ENCODE measurements around the gene EPYC. TPM values are rescaled to one million over a fixed set of nuclear protein-coding genes. Genes with fewer than 3 reads are reported as not detected.

EPYC gene
- total RNA-seq, 1 experiment from 2014 or later: not detected

DNA sequence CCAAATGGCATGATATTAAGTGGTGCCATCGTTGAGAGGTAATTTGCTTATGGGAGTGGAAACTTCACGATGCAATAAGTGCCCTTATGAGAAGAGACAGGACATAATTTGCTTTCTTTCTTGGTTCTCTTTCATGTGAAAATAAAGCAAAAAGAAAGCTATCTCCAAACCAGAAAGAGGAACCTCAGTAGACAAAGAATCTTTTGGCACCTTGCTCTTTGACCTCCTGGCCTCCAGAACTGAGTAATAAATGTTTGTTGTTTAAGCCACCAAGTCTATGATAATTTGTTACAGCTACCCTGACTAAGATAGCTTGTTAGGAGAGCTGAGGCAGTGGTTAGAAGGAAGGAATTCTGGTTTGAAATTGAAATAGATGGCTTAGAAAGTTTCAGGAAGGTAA lies 89.4 kb downstream of the EPYC start:
- no TSS peak for BruUV-seq (replicated peaks)
- Mint-ChIP-seq H3K36me3 (ENCODE audit: insufficient read depth, unreplicated experiment) (no peaks in the 10 kb centered on the region), H3K4me1 (ENCODE audit: insufficient read depth, unreplicated experiment) (no peaks in the 10 kb centered on the region), H3K27me3 (ENCODE audit: insufficient read depth, unreplicated experiment) (no peaks in the 10 kb centered on the region), H3K9me3 (ENCODE audit: unreplicated experiment) (no peaks in the 10 kb centered on the region), H3K27ac (ENCODE audit: low read depth, unreplicated experiment) (no peak overlapping the region), H3K4me3 (ENCODE audit: unreplicated experiment) (no peak overlapping the region)
- POLR2A ChIA-PET: no interaction called here
- TF ChIP-seq, protein P1, sequence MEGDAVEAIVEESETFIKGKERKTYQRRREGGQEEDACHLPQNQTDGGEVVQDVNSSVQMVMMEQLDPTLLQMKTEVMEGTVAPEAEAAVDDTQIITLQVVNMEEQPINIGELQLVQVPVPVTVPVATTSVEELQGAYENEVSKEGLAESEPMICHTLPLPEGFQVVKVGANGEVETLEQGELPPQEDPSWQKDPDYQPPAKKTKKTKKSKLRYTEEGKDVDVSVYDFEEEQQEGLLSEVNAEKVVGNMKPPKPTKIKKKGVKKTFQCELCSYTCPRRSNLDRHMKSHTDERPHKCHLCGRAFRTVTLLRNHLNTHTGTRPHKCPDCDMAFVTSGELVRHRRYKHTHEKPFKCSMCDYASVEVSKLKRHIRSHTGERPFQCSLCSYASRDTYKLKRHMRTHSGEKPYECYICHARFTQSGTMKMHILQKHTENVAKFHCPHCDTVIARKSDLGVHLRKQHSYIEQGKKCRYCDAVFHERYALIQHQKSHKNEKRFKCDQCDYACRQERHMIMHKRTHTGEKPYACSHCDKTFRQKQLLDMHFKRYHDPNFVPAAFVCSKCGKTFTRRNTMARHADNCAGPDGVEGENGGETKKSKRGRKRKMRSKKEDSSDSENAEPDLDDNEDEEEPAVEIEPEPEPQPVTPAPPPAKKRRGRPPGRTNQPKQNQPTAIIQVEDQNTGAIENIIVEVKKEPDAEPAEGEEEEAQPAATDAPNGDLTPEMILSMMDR (IDR thresholded peaks at IDR 0.05; ENCODE audit: unreplicated experiment): no peak
- no peak for DNase-seq (ENCODE audit: unreplicated experiment)
- CTCF ChIA-PET: interaction anchor here (0.5 to 1.2 kb wide), 2 partner anchors 26 to 508 kb away, joined by 3 to 5 read pairs; no protein-coding TSS in a partner anchor
- intact Hi-C loops (cut with micrococcal nuclease): no loop called here

Other genes with a start within 250 kb of the EPYC start
- gene CCER1, start 49.8 kb downstream of the EPYC start, total RNA-seq (2022): not detected in 2 replicates
- gene KERA, start 53.1 kb upstream of the EPYC start, total RNA-seq (2022): not detected in 2 replicates
- gene LUM, start 106.5 kb upstream of the EPYC start, total RNA-seq (2022): not detected in 2 replicates
- 33.1 and 46.5 TPM in 2 replicates for gene DCN, start 177.8 kb upstream of the EPYC start, total RNA-seq (2022)